Caco-2 (cell line): ENCODE measurements around the gene MTA3. TPM values are rescaled to one million over a fixed set of nuclear protein-coding genes. Genes with fewer than 3 reads are reported as not detected.
"Not testable (repeated sequence)": the region's sequence is repeated elsewhere in the genome, so short reads cannot be mapped to it uniquely, and the experiment has no call there.

Source experiments
- BruUV-seq: library from RNA; stranded (reverse); fragments of 400-500 nt; replicated peaks from 2 replicates; lab custom pipeline; 2021; lab: Mats Ljungman, UMichigan
- CTCF ChIA-PET: fragments of 300-600 bp; sonication (Branson Sonifier 250); formaldehyde crosslinking; loops from one replicate; lab custom pipeline; 2022; ENCODE audit warnings: antibody characterized with exemption; lab: Charles Lee
- POLR2A ChIA-PET: fragments of 300-600 bp; sonication (Branson Sonifier 250); formaldehyde crosslinking; loops from one replicate; lab custom pipeline; 2022; ENCODE audit warnings: antibody characterized with exemption; lab: Charles Lee
- DNase-seq, 2 experiments: peaks; one replicate each; pipeline versions ENCODE4 v3.0.0 to v3.0.0-alpha.2; 2020 to 2022
- H3K27me3 ChIP-seq: replicated peaks from 2 replicates; pipeline ENCODE4 v1.6.0; 2011; ENCODE audit warnings: low read length; ENCODE audit not compliant: control insufficient read depth, insufficient read depth
- H3K36me3 ChIP-seq: 2 replicates; pipeline ENCODE4 v1.5.1; 2011; ENCODE audit warnings: low read length; ENCODE audit not compliant: control insufficient read depth, insufficient read depth
- H3K4me1 ChIP-seq: fragments of 250-450 bp; sonication (Bioruptor Pico); 2 replicates; pipeline ENCODE4 v1.5.1; 2020; ENCODE audit warnings: mild to moderate bottlenecking
- H3K4me3 ChIP-seq: 2 replicates; pipeline ENCODE4 v1.5.1; 2011; ENCODE audit warnings: low read depth, mild to moderate bottlenecking, control low read depth, low read length
- H3K9me3 ChIP-seq: fragments of 250-450 bp; sonication (Bioruptor Pico); 2 replicates; pipeline ENCODE4 v1.5.1; 2020; ENCODE audit warnings: mild to moderate bottlenecking, moderate library complexity
- H3K27ac Mint-ChIP-seq: one replicate; pipeline ENCODE4 v1.8.0; 2022; ENCODE audit warnings: mixed read lengths; ENCODE audit not compliant: unreplicated experiment
- H3K27me3 Mint-ChIP-seq: one replicate; pipeline ENCODE4 v1.8.0; 2022; ENCODE audit warnings: mixed read lengths; ENCODE audit not compliant: insufficient read depth, unreplicated experiment
- H3K36me3 Mint-ChIP-seq: one replicate; pipeline ENCODE4 v1.8.0; 2022; ENCODE audit warnings: mild to moderate bottlenecking, mixed read lengths; ENCODE audit not compliant: insufficient read depth, unreplicated experiment
- H3K4me1 Mint-ChIP-seq: one replicate; pipeline ENCODE4 v1.8.0; 2022; ENCODE audit warnings: low read depth, mixed read lengths; ENCODE audit not compliant: unreplicated experiment
- H3K4me3 Mint-ChIP-seq: one replicate; pipeline ENCODE4 v1.8.0; 2022; ENCODE audit warnings: mild to moderate bottlenecking, moderate library complexity, mixed read lengths; ENCODE audit not compliant: unreplicated experiment
- H3K9me3 Mint-ChIP-seq: one replicate; pipeline ENCODE4 v1.8.0; 2022; ENCODE audit warnings: mixed read lengths; ENCODE audit not compliant: unreplicated experiment
- intact Hi-C: fragments of 100-400 bp; cut with micrococcal nuclease; formaldehyde crosslinking; loops from one replicate; pipeline ENCODE4 v1.10.0; 2022; ENCODE audit not compliant: unreplicated experiment
- total RNA-seq: library from RNA; stranded (reverse); gene quantifications from 2 replicates; pipeline ENCODE4 v1.2.3, GENCODE V29; 2022
- TF ChIP-seq, protein P1 (sequence below), 2 experiments: fragments of 200-600 bp in 1 of 2; IDR thresholded peaks; 1 replicate in 1 of 2; 2 replicates in 1 of 2; pipeline versions ENCODE4 v1.5.1 to v1.8.0; 2011 to 2022; ENCODE audit warnings: antibody characterized with exemption in 1 of 2, control low read depth in 1 of 2, inconsistent platforms in 1 of 2, low read depth in 1 of 2, low read length in 1 of 2, mild to moderate bottlenecking in 1 of 2, moderate library complexity in 1 of 2; ENCODE audit not compliant: insufficient read depth in 1 of 2, severe bottlenecking in 1 of 2, unreplicated experiment in 1 of 2

Gene MTA3
- total RNA-seq, 1 experiment from 2014 or later = 85.7 TPM

DNA sequence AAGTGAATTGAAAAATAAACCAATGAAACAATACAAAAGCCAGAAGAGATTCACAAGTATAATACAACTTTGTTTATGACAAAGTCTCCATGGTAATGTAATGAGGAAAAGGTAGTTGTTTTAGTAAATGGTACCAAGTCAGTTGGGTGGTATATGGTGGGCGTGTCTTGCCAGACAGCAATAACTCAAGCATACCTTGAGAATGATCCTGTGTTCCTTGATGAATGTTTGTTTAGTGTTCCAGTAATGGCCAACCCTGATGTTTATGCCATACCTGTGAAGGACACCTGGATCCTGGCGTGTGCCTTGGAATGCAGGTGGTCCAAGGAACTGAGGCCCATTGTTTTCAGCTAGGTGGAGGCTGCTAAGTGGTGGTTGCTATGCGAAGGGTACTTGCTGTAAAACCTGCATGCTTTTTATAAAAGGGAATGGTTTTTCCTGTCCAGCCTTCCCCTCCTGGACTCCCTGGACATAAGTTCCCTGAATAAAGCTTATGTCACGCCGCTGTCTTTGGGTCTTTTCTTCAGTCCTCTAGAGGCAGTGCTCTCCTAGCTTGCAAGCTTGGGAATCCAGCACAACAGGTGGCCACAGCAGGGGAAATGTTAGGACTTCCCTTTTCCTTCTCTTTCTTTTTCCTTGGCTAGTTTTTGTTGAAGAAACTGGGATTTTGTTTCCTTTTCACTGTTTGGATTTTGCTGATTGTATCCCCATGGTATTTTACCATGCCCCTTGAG lies 54.7 kb downstream of the MTA3 start:
- H3K27ac Mint-ChIP-seq = no peak overlapping the region
- TF ChIP-seq, protein P1, sequence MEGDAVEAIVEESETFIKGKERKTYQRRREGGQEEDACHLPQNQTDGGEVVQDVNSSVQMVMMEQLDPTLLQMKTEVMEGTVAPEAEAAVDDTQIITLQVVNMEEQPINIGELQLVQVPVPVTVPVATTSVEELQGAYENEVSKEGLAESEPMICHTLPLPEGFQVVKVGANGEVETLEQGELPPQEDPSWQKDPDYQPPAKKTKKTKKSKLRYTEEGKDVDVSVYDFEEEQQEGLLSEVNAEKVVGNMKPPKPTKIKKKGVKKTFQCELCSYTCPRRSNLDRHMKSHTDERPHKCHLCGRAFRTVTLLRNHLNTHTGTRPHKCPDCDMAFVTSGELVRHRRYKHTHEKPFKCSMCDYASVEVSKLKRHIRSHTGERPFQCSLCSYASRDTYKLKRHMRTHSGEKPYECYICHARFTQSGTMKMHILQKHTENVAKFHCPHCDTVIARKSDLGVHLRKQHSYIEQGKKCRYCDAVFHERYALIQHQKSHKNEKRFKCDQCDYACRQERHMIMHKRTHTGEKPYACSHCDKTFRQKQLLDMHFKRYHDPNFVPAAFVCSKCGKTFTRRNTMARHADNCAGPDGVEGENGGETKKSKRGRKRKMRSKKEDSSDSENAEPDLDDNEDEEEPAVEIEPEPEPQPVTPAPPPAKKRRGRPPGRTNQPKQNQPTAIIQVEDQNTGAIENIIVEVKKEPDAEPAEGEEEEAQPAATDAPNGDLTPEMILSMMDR (IDR thresholded peaks at IDR 0.05; ENCODE audit: insufficient read depth in 1 of 2, low read depth in 1 of 2, low read length in 1 of 2, severe bottlenecking in 1 of 2, unreplicated experiment in 1 of 2) = no peak
- no peaks in the 10 kb centered on the region for H3K9me3 Mint-ChIP-seq
- intact Hi-C loops = no loop called here
- peaks cover 30% of the 10 kb centered on the region for H3K36me3 Mint-ChIP-seq
- no peaks in the 10 kb centered on the region for H3K9me3 ChIP-seq
- H3K4me1 Mint-ChIP-seq = peaks cover 11% of the 10 kb centered on the region
- H3K27me3 ChIP-seq = no peaks in the 10 kb centered on the region
- peaks cover 11% of the 10 kb centered on the region; the same call in 1 of the 2 replicates for H3K4me1 ChIP-seq
- no peak overlapping the region for H3K4me3 Mint-ChIP-seq
- no peak overlapping the region for H3K4me3 ChIP-seq
- no peaks in the 10 kb centered on the region for H3K27me3 Mint-ChIP-seq
- DNase-seq = no peak
- H3K36me3 ChIP-seq = peaks cover 3% of the 10 kb centered on the region
- BruUV-seq = no TSS peak
- POLR2A ChIA-PET = interaction anchor here (0.5 kb wide), 1 partner anchor 113 kb away, joined by 8 read pairs; no protein-coding TSS in a partner anchor
- CTCF ChIA-PET = interaction anchor here (0.8 kb wide), 1 partner anchor 40 kb away, joined by 4 read pairs; no protein-coding TSS in a partner anchor

DNA sequence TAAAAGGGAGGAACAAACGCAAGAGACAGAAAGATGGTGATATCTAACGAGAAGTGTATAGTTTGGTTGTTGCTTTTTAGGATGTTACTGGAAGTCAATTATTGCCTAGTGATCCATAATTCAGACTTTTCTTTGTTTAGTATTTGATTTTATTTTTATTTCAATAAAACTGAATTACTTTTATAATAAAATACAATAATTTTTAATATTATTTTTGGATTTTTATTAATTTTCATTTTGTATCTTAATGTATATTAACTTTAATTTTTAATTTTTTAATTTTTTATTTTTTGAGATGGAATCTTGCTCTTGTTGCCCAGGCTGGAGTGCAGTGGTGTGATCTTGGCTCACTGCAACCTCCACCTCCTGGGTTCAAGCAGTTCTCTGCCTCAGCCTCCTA lies 55.6 kb downstream of the MTA3 start:
- H3K4me1 ChIP-seq = peaks cover 2% of the 10 kb centered on the region; the same call in 1 of the 2 replicates
- peaks cover 3% of the 10 kb centered on the region for H3K36me3 ChIP-seq
- H3K9me3 ChIP-seq = no peaks in the 10 kb centered on the region
- no TSS peak for BruUV-seq
- H3K27me3 ChIP-seq = no peaks in the 10 kb centered on the region
- TF ChIP-seq, protein P1 (IDR thresholded peaks at IDR 0.05; ENCODE audit: insufficient read depth in 1 of 2, low read depth in 1 of 2, low read length in 1 of 2, severe bottlenecking in 1 of 2, unreplicated experiment in 1 of 2) = no peak
- H3K36me3 Mint-ChIP-seq = peaks cover 22% of the 10 kb centered on the region
- no peak for DNase-seq
- H3K4me1 Mint-ChIP-seq = peaks cover 2% of the 10 kb centered on the region
- ChIA-PET POLR2A (no interaction called here), CTCF (no interaction called here)
- no peak overlapping the region for H3K4me3 Mint-ChIP-seq
- H3K4me3 ChIP-seq = no peak overlapping the region
- H3K27me3 Mint-ChIP-seq = no peaks in the 10 kb centered on the region
- intact Hi-C loops = no loop called here
- no peaks in the 10 kb centered on the region for H3K9me3 Mint-ChIP-seq
- H3K27ac Mint-ChIP-seq = no peak overlapping the region

DNA sequence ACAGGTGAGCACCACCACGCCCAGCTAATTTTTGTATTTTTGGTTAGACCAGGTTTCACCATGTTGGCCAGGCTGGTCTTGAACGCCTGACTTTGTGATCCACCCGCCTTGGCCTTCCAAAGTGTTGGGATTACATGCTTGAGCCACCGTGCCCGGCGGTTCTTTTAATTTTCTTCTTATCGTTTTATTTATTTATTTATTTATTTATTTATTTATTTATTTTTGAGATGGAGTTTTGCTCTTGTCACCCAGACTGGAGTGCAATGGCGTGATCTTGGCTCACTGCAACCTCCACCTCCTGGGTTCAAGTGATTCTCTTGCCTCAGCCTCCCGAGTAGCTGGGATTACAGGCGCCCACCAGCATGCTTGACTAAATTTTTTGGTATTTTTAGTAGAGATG lies 59.6 kb downstream of the MTA3 start:
- DNase-seq, intact Hi-C loops, H3K4me3 ChIP-seq, BruUV-seq, H3K4me1 ChIP-seq, POLR2A ChIA-PET, H3K27ac Mint-ChIP-seq, H3K27me3 Mint-ChIP-seq, H3K36me3 ChIP-seq, CTCF ChIA-PET, H3K4me3 Mint-ChIP-seq, H3K9me3 Mint-ChIP-seq, H3K4me1 Mint-ChIP-seq, H3K9me3 ChIP-seq, H3K27me3 ChIP-seq: not testable (repeated sequence)
- H3K36me3 Mint-ChIP-seq = peaks cover 20% of the 10 kb centered on the region
